DLD1 (cell line): Measurements from ENCODE around the gene DOCK4.

ENCODE experiments used
- in situ Hi-C: cut with HindIII; loops from 2 replicates; pipeline ENCODE4 v1.10.0; 2017; ENCODE audit warnings: low sequenced_read_pairs

DOCK4 gene

GRCh38 chr7:112080978-112081377 is 125.2 kb downstream of the DOCK4 start:
- in situ Hi-C loops = no loop called here

GRCh38 chr7:112080441-112080840 is 125.8 kb downstream of the DOCK4 start:
- in situ Hi-C loops = no loop called here

GRCh38 chr7:112079673-112080072 is 126.5 kb downstream of the DOCK4 start:
- in situ Hi-C loops = no loop called here

- in situ Hi-C loops = no loop called here
Observed at GRCh38 chr7:112079122-112079521, 127.1 kb downstream of the DOCK4 start.

GRCh38 chr7:112076324-112076723 is 129.9 kb downstream of the DOCK4 start:
- in situ Hi-C loops = no loop called here

- in situ Hi-C loops = no loop called here
Observed at GRCh38 chr7:112074464-112074863, 131.7 kb downstream of the DOCK4 start.

GRCh38 chr7:112073530-112073929 is 132.7 kb downstream of the DOCK4 start:
- in situ Hi-C loops = no loop called here

GRCh38 chr7:112072541-112073245 is 133.5 kb downstream of the DOCK4 start:
- in situ Hi-C loops = no loop called here

GRCh38 chr7:112071856-112072255 is 134.3 kb downstream of the DOCK4 start:
- in situ Hi-C loops = no loop called here

- in situ Hi-C loops = no loop called here
Observed at GRCh38 chr7:112070674-112071256, 135.4 kb downstream of the DOCK4 start.

GRCh38 chr7:112069879-112070321 is 136.3 kb downstream of the DOCK4 start:
- in situ Hi-C loops = no loop called here

- in situ Hi-C loops = no loop called here
Observed at GRCh38 chr7:112068967-112069366, 137.2 kb downstream of the DOCK4 start.

- in situ Hi-C loops = no loop called here
Observed at GRCh38 chr7:112067632-112068540, 138.3 kb downstream of the DOCK4 start.

- in situ Hi-C loops = no loop called here
Observed at GRCh38 chr7:112067200-112067599, 139.0 kb downstream of the DOCK4 start.

GRCh38 chr7:112065758-112066157 is 140.4 kb downstream of the DOCK4 start:
- in situ Hi-C loops = no loop called here

- in situ Hi-C loops = no loop called here
Observed at GRCh38 chr7:112064627-112065385, 141.4 kb downstream of the DOCK4 start.

GRCh38 chr7:112063974-112064373 is 142.2 kb downstream of the DOCK4 start:
- in situ Hi-C loops = no loop called here

- in situ Hi-C loops = no loop called here
Observed at GRCh38 chr7:112061051-112061450, 145.1 kb downstream of the DOCK4 start.

GRCh38 chr7:112060625-112061024 is 145.6 kb downstream of the DOCK4 start:
- in situ Hi-C loops = no loop called here

GRCh38 chr7:112059675-112060074 is 146.5 kb downstream of the DOCK4 start:
- in situ Hi-C loops = no loop called here

- in situ Hi-C loops = no loop called here
Observed at GRCh38 chr7:112058686-112059085, 147.5 kb downstream of the DOCK4 start.
